Esophagus squamous epithelium (tissue), 4 donors: Measurements from ENCODE around the gene CCDC180.

Source experiments
- POLR2A ChIP-seq, 4 donors: fragments of 450-650 bp; IDR thresholded peaks; one replicate each; pipeline ENCODE4 v1.6.1; 2017; ENCODE audit warnings: antibody characterized with exemption in 4 of 4, mild to moderate bottlenecking in 4 of 4, moderate library complexity in 3 of 4
- TF ChIP-seq, protein P1 (sequence below), 6 experiments: fragments of 450-650 bp in 4 of 6; fragments of 200-600 bp in 2 of 6; sonication (generic) in 2 of 6; IDR thresholded peaks; one replicate each; pipeline ENCODE4 v1.5.1; 2016 to 2019; ENCODE audit warnings: antibody characterized with exemption in 6 of 6, mild to moderate bottlenecking in 4 of 6, moderate library complexity in 4 of 6

DNA sequence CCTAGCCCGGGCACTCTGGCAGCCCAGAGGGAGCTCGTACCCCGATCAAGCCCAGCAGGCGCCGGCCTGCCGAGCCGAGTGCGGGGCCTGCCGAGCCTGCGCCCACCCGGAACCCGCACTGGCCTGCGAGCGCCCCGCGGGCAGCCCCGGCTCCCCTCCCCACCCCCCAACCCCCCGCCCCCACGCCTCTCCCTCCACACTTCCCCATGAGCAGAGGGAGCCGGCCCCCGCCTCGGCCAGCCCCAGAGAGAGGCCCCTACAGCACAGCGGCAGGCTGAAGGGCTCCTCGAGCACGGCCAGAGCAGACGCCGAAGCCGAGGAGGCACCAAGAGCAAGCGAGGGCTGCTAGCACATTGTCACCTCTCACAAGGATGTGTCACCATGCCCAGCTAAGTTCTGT is 36.2 kb upstream of the CCDC180 start:
- TF ChIP-seq, protein P1, sequence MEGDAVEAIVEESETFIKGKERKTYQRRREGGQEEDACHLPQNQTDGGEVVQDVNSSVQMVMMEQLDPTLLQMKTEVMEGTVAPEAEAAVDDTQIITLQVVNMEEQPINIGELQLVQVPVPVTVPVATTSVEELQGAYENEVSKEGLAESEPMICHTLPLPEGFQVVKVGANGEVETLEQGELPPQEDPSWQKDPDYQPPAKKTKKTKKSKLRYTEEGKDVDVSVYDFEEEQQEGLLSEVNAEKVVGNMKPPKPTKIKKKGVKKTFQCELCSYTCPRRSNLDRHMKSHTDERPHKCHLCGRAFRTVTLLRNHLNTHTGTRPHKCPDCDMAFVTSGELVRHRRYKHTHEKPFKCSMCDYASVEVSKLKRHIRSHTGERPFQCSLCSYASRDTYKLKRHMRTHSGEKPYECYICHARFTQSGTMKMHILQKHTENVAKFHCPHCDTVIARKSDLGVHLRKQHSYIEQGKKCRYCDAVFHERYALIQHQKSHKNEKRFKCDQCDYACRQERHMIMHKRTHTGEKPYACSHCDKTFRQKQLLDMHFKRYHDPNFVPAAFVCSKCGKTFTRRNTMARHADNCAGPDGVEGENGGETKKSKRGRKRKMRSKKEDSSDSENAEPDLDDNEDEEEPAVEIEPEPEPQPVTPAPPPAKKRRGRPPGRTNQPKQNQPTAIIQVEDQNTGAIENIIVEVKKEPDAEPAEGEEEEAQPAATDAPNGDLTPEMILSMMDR (IDR thresholded peaks at IDR 0.05): no peak
- no peak for TF ChIP-seq POLR2A (IDR thresholded peaks at IDR 0.05)
